ENCODE data around the gene FOXD2.

The FOXD2 gene

DNA sequence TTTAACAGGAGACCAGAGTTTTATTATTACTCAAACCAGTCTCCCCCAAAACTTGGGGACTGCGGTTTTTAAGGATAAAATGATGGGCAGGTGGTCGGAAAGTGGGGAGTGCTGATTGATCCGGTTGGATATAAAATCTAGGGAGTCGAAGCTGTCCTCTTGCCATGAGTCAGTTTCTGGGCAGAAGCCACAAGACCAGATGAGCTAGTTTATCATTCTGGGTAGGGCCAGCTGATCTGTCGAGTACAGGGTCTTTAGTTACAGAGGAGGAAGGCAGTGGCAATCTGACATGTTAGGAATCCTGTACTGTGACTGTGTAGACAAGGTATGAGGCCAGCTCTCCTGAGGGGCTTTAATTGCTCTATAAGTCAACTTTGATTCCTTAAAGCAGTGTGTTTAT lies 44.7 kb upstream of the FOXD2 start:
- no peak overlapping the region for H2BK15ac ChIP-seq (ENCODE audit: low read length)
- no peaks in the 10 kb centered on the region for H3K79me1 ChIP-seq (ENCODE audit: low read depth, low read length)
- H2BK120ac ChIP-seq (ENCODE audit: low read depth, low read length), result no peak overlapping the region
- H3K36me3 ChIP-seq (replicated peaks in 1 of 2; ENCODE audit: control insufficient read depth in 2 of 2, insufficient read depth in 2 of 2, low read length in 2 of 2), result no peaks in the 10 kb centered on the region
- WGBS, 2 donors (ENCODE audit: extremely low coverage in 2 of 2, insufficient read length in 2 of 2, insufficient replicate concordance in 1 of 2), result no CpG with 5 or more reads among the region's 5 CpGs
- H3K9me3 ChIP-seq (replicated peaks in 1 of 2; ENCODE audit: control insufficient read depth in 2 of 2, insufficient read depth in 1 of 2, low read depth in 1 of 2, low read length in 2 of 2), result no peaks in the 10 kb centered on the region
- no peak overlapping the region for H3K18ac ChIP-seq (ENCODE audit: low read length)
- no peak overlapping the region for H3K4me2 ChIP-seq (ENCODE audit: insufficient read depth, low read length, poor library complexity, severe bottlenecking)
- H3K27ac ChIP-seq (replicated peaks; ENCODE audit: low read length), result no peak overlapping the region
- H3K9ac ChIP-seq (ENCODE audit: low read depth, low read length, poor library complexity), result no peak overlapping the region
- no peak overlapping the region for H2AFZ ChIP-seq (ENCODE audit: low read length)
- no peak overlapping the region for H2BK5ac ChIP-seq (ENCODE audit: low read length)
- DNase-seq (ENCODE audit: low spot score), result no peak
- H2AK5ac ChIP-seq (ENCODE audit: low read depth, low read length), result no peak overlapping the region
- no peak overlapping the region for H2BK12ac ChIP-seq (ENCODE audit: low read length)
- no peak overlapping the region for H3K4me3 ChIP-seq (ENCODE audit: low read length in 2 of 2)
- H3K27me3 ChIP-seq (ENCODE audit: control insufficient read depth in 3 of 3, insufficient read depth in 3 of 3, low read depth in 1 of 3, low read length in 3 of 3), result peaks cover 0 to 3% (median 3%) of the 10 kb centered on the region in 3 experiments
- no peak overlapping the region for H3K23ac ChIP-seq (ENCODE audit: low read depth, low read length, poor library complexity)
- no peaks in the 10 kb centered on the region for H3K4me1 ChIP-seq (ENCODE audit: control insufficient read depth in 2 of 2, insufficient read depth in 1 of 2, low read depth in 1 of 2, low read length in 2 of 2)
- H4K8ac ChIP-seq (ENCODE audit: low read depth, low read length), result no peak overlapping the region
- no peak overlapping the region for H3K14ac ChIP-seq (ENCODE audit: low read length)
- no peak overlapping the region for H4K91ac ChIP-seq (ENCODE audit: low read depth, low read length, poor library complexity)
- H3K4ac ChIP-seq (ENCODE audit: low read length), result no peak overlapping the region

DNA sequence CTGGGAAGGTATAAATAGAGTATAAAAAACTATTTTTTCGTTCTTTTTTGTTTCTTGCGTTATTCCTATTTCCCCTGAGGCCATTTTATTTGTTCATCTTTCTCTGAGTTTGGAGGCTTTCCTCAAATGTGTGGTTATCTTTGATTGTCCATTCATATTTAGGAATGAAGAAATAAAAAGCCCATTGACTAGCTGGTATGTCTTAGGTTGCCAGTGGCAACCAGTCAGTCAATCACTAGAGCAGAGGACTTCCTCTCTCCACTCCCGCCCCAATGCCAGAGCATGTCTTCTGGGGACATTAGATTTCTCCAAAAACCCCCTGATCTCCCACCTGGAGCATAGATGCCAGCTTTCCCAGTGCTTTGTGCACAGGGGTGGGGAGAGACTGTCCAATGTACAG lies 42.4 kb upstream of the FOXD2 start:
- H4K8ac ChIP-seq (ENCODE audit: low read depth, low read length), result no peak overlapping the region
- no peak overlapping the region for H2BK5ac ChIP-seq (ENCODE audit: low read length)
- no peak overlapping the region for H3K4ac ChIP-seq (ENCODE audit: low read length)
- no peak overlapping the region for H3K23ac ChIP-seq (ENCODE audit: low read depth, low read length, poor library complexity)
- no peaks in the 10 kb centered on the region for H3K36me3 ChIP-seq (replicated peaks in 1 of 2; ENCODE audit: control insufficient read depth in 2 of 2, insufficient read depth in 2 of 2, low read length in 2 of 2)
- no peaks in the 10 kb centered on the region for H3K9me3 ChIP-seq (replicated peaks in 1 of 2; ENCODE audit: control insufficient read depth in 2 of 2, insufficient read depth in 1 of 2, low read depth in 1 of 2, low read length in 2 of 2)
- H3K14ac ChIP-seq (ENCODE audit: low read length), result no peak overlapping the region
- no peak for DNase-seq (ENCODE audit: low spot score)
- peaks cover 0 to 3% (median 0%) of the 10 kb centered on the region in 3 experiments for H3K27me3 ChIP-seq (ENCODE audit: control insufficient read depth in 3 of 3, insufficient read depth in 3 of 3, low read depth in 1 of 3, low read length in 3 of 3)
- H2AK5ac ChIP-seq (ENCODE audit: low read depth, low read length), result no peak overlapping the region
- H3K18ac ChIP-seq (ENCODE audit: low read length), result peak overlapping the region; percentile 40
- no peak overlapping the region for H3K9ac ChIP-seq (ENCODE audit: low read depth, low read length, poor library complexity)
- H2BK12ac ChIP-seq (ENCODE audit: low read length), result no peak overlapping the region
- H3K4me2 ChIP-seq (ENCODE audit: insufficient read depth, low read length, poor library complexity, severe bottlenecking), result no peak overlapping the region
- H2AFZ ChIP-seq (ENCODE audit: low read length), result no peak overlapping the region
- no peak overlapping the region for H2BK15ac ChIP-seq (ENCODE audit: low read length)
- no peak overlapping the region for H3K4me3 ChIP-seq (ENCODE audit: low read length in 2 of 2)
- H4K91ac ChIP-seq (ENCODE audit: low read depth, low read length, poor library complexity), result no peak overlapping the region
- no CpG with 5 or more reads among the region's 3 CpGs for WGBS, 2 donors (ENCODE audit: extremely low coverage in 2 of 2, insufficient read length in 2 of 2, insufficient replicate concordance in 1 of 2)
- H3K4me1 ChIP-seq (ENCODE audit: control insufficient read depth in 2 of 2, insufficient read depth in 1 of 2, low read depth in 1 of 2, low read length in 2 of 2), result no peaks in the 10 kb centered on the region
- no peak overlapping the region for H2BK120ac ChIP-seq (ENCODE audit: low read depth, low read length)
- no peaks in the 10 kb centered on the region for H3K79me1 ChIP-seq (ENCODE audit: low read depth, low read length)
- H3K27ac ChIP-seq (replicated peaks; ENCODE audit: low read length), result no peak overlapping the region

DNA sequence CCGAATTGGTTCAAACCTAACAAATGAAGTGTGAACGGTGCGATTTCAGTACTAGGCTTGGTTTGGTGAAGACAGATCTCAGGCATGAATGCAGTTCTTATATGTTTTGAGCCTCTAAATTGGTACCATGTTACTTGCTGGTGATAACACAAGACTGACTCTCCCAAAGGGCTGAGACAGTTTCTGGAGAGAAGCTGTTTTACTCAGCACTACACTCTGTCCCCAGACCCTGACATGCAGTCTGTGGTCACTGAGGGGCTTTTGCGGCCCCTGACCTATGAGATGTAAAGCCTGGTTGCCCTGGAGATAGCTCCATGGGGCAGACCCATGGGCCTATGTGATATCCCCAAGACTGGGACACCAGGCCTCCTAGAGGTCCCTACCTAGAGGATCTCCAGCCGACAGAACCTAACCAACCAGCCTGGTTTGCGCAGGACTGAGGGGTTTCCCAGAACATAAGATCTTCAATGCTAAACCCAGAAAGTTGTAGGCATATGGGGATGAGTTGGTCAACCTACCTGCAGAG lies 41.1 kb upstream of the FOXD2 start:
- Histone ChIP-seq H3K4me3 (ENCODE audit: low read length in 2 of 2) (no peak overlapping the region), H3K27me3 (ENCODE audit: control insufficient read depth in 3 of 3, insufficient read depth in 3 of 3, low read depth in 1 of 3, low read length in 3 of 3) (peaks cover 0 to 16% (median 0%) of the 10 kb centered on the region in 3 experiments)

DNA sequence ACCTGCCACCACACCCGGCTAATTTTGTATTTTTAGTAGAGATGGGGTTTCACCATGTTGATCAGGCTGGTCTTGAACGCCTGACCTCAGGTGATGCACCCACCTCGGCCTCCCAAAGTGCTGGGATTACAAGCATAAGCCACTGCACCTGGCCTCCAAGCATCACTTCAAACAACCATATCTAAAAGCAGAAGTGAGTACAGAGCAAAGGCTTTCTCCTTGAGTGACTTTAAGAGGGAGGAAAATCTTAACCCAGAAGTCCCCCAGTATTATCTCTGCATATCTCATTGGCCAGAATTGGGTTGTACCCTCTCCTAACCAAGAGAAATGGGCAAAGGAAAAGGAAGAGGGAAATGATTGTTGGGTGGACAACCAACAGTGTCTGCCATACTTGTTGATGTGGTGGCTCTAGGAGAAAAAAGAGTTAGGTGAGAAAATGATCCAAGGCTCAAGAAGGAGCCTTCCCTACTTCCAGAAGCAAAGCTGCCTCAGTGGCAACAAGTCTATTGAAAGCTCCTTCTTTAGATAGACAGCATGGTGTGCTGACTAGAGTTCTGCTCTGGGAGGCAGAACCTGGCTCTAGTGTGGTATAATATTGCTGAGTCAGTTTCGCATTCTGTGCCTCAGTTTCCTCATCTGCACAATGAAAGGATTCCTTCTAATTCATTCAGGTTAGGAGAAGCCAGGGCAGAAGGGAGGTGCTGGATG lies 38.6 kb upstream of the FOXD2 start:
- Histone ChIP-seq H3K27me3 (ENCODE audit: control insufficient read depth in 3 of 3, insufficient read depth in 3 of 3, low read depth in 1 of 3, low read length in 3 of 3) (peaks cover 0 to 32% (median 0%) of the 10 kb centered on the region in 3 experiments), H2BK120ac (ENCODE audit: low read depth, low read length) (no peak overlapping the region), H3K4me2 (ENCODE audit: insufficient read depth, low read length, poor library complexity, severe bottlenecking) (no peak overlapping the region), H3K9ac (ENCODE audit: low read depth, low read length, poor library complexity) (no peak overlapping the region), H3K4me1 (ENCODE audit: control insufficient read depth in 2 of 2, insufficient read depth in 1 of 2, low read depth in 1 of 2, low read length in 2 of 2) (no peaks in the 10 kb centered on the region), H3K4ac (ENCODE audit: low read length) (no peak overlapping the region), H2BK15ac (ENCODE audit: low read length) (no peak overlapping the region), H2BK5ac (ENCODE audit: low read length) (no peak overlapping the region), H3K9me3 (replicated peaks in 1 of 2; ENCODE audit: control insufficient read depth in 2 of 2, insufficient read depth in 1 of 2, low read depth in 1 of 2, low read length in 2 of 2) (no peaks in the 10 kb centered on the region), H3K14ac (ENCODE audit: low read length) (no peak overlapping the region), H3K4me3 (ENCODE audit: low read length in 2 of 2) (no peak overlapping the region), H3K79me1 (ENCODE audit: low read depth, low read length) (no peaks in the 10 kb centered on the region), H3K27ac (replicated peaks; ENCODE audit: low read length) (no peak overlapping the region), H2AFZ (ENCODE audit: low read length) (no peak overlapping the region), H4K8ac (ENCODE audit: low read depth, low read length) (no peak overlapping the region), H2AK5ac (ENCODE audit: low read depth, low read length) (no peak overlapping the region), H4K91ac (ENCODE audit: low read depth, low read length, poor library complexity) (no peak overlapping the region), H3K36me3 (replicated peaks in 1 of 2; ENCODE audit: control insufficient read depth in 2 of 2, insufficient read depth in 2 of 2, low read length in 2 of 2) (no peaks in the 10 kb centered on the region), H3K18ac (ENCODE audit: low read length) (no peak overlapping the region), H3K23ac (ENCODE audit: low read depth, low read length, poor library complexity) (no peak overlapping the region), H2BK12ac (ENCODE audit: low read length) (no peak overlapping the region)
- DNase-seq (ENCODE audit: low spot score), result no peak
- no CpG with 5 or more reads among the region's 4 CpGs for WGBS, 2 donors (ENCODE audit: extremely low coverage in 2 of 2, insufficient read length in 2 of 2, insufficient replicate concordance in 1 of 2)

More for the DNA sequence above, 41.1 kb upstream of the FOXD2 start:
- Histone ChIP-seq H3K4ac (ENCODE audit: low read length) (no peak overlapping the region), H2AFZ (ENCODE audit: low read length) (no peak overlapping the region), H2BK15ac (ENCODE audit: low read length) (no peak overlapping the region), H4K91ac (ENCODE audit: low read depth, low read length, poor library complexity) (no peak overlapping the region), H3K4me1 (ENCODE audit: control insufficient read depth in 2 of 2, insufficient read depth in 1 of 2, low read depth in 1 of 2, low read length in 2 of 2) (no peaks in the 10 kb centered on the region), H2BK12ac (ENCODE audit: low read length) (no peak overlapping the region), H3K4me2 (ENCODE audit: insufficient read depth, low read length, poor library complexity, severe bottlenecking) (no peak overlapping the region), H3K18ac (ENCODE audit: low read length) (no peak overlapping the region), H3K36me3 (replicated peaks in 1 of 2; ENCODE audit: control insufficient read depth in 2 of 2, insufficient read depth in 2 of 2, low read length in 2 of 2) (no peaks in the 10 kb centered on the region), H3K9ac (ENCODE audit: low read depth, low read length, poor library complexity) (no peak overlapping the region), H3K14ac (ENCODE audit: low read length) (no peak overlapping the region), H2BK120ac (ENCODE audit: low read depth, low read length) (no peak overlapping the region), H2AK5ac (ENCODE audit: low read depth, low read length) (no peak overlapping the region), H3K23ac (ENCODE audit: low read depth, low read length, poor library complexity) (no peak overlapping the region), H3K27ac (replicated peaks; ENCODE audit: low read length) (no peak overlapping the region), H3K79me1 (ENCODE audit: low read depth, low read length) (no peaks in the 10 kb centered on the region), H2BK5ac (ENCODE audit: low read length) (no peak overlapping the region), H4K8ac (ENCODE audit: low read depth, low read length) (no peak overlapping the region), H3K9me3 (replicated peaks in 1 of 2; ENCODE audit: control insufficient read depth in 2 of 2, insufficient read depth in 1 of 2, low read depth in 1 of 2, low read length in 2 of 2) (no peaks in the 10 kb centered on the region)
- WGBS, 2 donors (ENCODE audit: extremely low coverage in 2 of 2, insufficient read length in 2 of 2, insufficient replicate concordance in 1 of 2), result no CpG with 5 or more reads among the region's 6 CpGs
- DNase-seq (ENCODE audit: low spot score), result no peak

Data from neuronal stem cell (in vitro differentiated cells).